Mesothelial cell of epicardium (in vitro differentiated cells): Measurements from ENCODE around the gene LRRC9. TPM values are rescaled to one million over a fixed set of nuclear protein-coding genes. Genes with fewer than 3 reads are reported as not detected.

Source experiments
- DNase-seq, 2 experiments: peaks; one replicate each; pipeline ENCODE4 v3.0.0; 2021; ENCODE audit warnings: low spot score in 2 of 2; ENCODE audit not compliant: unreplicated experiment in 2 of 2
- H3K27ac Mint-ChIP-seq: 2 replicates; pipeline ENCODE4 v1.8.0; 2021; ENCODE audit warnings: mixed read lengths
- H3K27me3 Mint-ChIP-seq: 2 replicates; pipeline ENCODE4 v1.8.0; 2021; ENCODE audit warnings: low read depth, mixed read lengths
- H3K36me3 Mint-ChIP-seq: 2 replicates; pipeline ENCODE4 v1.8.0; 2021; ENCODE audit warnings: mixed read lengths
- H3K4me1 Mint-ChIP-seq: 2 replicates; pipeline ENCODE4 v1.8.0; 2021; ENCODE audit warnings: mixed read lengths
- H3K4me3 Mint-ChIP-seq: 2 replicates; pipeline ENCODE4 v1.8.0; 2021; ENCODE audit warnings: mild to moderate bottlenecking, moderate library complexity, mixed read lengths
- H3K9me3 Mint-ChIP-seq: 2 replicates; pipeline ENCODE4 v1.8.0; 2021; ENCODE audit warnings: mixed read lengths
- CTCF ChIP-seq: fragments of 200-600 bp; sonication (generic); IDR thresholded peaks from one replicate; pipeline ENCODE4 v1.5.0; 2021; ENCODE audit warnings: antibody characterized with exemption; ENCODE audit not compliant: unreplicated experiment
- total RNA-seq: library from RNA; stranded (reverse); gene quantifications from 3 replicates; pipeline ENCODE4 v1.2.1, GENCODE V29; 2021

The LRRC9 gene
- total RNA-seq, 1 donor from 2014 or later = 0.45 TPM

- no peaks in the 10 kb centered on the region for H3K27me3 Mint-ChIP-seq
- peak in 1 of 2 experiments; percentile 45 for DNase-seq
- no peaks in the 10 kb centered on the region for H3K36me3 Mint-ChIP-seq
- peak overlapping the region; percentile 97 for H3K27ac Mint-ChIP-seq
- H3K9me3 Mint-ChIP-seq = no peaks in the 10 kb centered on the region
- H3K4me1 Mint-ChIP-seq = peaks cover 29% of the 10 kb centered on the region
- peak overlapping the region; percentile 83 for H3K4me3 Mint-ChIP-seq
- no peak for TF ChIP-seq CTCF
Measured at GRCh38 chr14:60090864-60091519, 171.0 kb downstream of the LRRC9 start.

GRCh38 chr14:60091550-60092525, 171.9 kb downstream of the LRRC9 start, which contains the start of gene PCNX4:
TSS of gene PCNX4 (plus strand) at chr14:60091923. CDS start at chr14:60107639, 15,716 bp downstream.
- H3K36me3 Mint-ChIP-seq = no peaks in the 10 kb centered on the region
- no peak for TF ChIP-seq CTCF
- DNase-seq = peak; percentile 86 to 89
- H3K4me3 Mint-ChIP-seq = peak within 1 kb of the TSS; percentile 83
- H3K4me1 Mint-ChIP-seq = peaks cover 29% of the 10 kb centered on the region
- H3K27me3 Mint-ChIP-seq = no peaks in the 10 kb centered on the region
- peak within 1 kb of the TSS; percentile 97 for H3K27ac Mint-ChIP-seq
- no peaks in the 10 kb centered on the region for H3K9me3 Mint-ChIP-seq

GRCh38 chr14:60092526-60092920, 172.6 kb downstream of the LRRC9 start:
- H3K4me1 Mint-ChIP-seq = peaks cover 29% of the 10 kb centered on the region
- DNase-seq = no peak
- H3K4me3 Mint-ChIP-seq = peak overlapping the region; percentile 83
- H3K27ac Mint-ChIP-seq = peak overlapping the region; percentile 97
- no peaks in the 10 kb centered on the region for H3K27me3 Mint-ChIP-seq
- no peaks in the 10 kb centered on the region for H3K9me3 Mint-ChIP-seq
- TF ChIP-seq CTCF = no peak
- H3K36me3 Mint-ChIP-seq = no peaks in the 10 kb centered on the region

GRCh38 chr14:60093080-60093479, 173.1 kb downstream of the LRRC9 start:
- TF ChIP-seq CTCF = no peak
- peak overlapping the region; percentile 97 for H3K27ac Mint-ChIP-seq
- no peak for DNase-seq
- peaks cover 5% of the 10 kb centered on the region for H3K36me3 Mint-ChIP-seq
- H3K9me3 Mint-ChIP-seq = no peaks in the 10 kb centered on the region
- H3K27me3 Mint-ChIP-seq = no peaks in the 10 kb centered on the region
- peak overlapping the region; percentile 83 for H3K4me3 Mint-ChIP-seq
- H3K4me1 Mint-ChIP-seq = peaks cover 29% of the 10 kb centered on the region

GRCh38 chr14:60093606-60094005, 173.7 kb downstream of the LRRC9 start:
- peaks cover 29% of the 10 kb centered on the region for H3K4me1 Mint-ChIP-seq
- DNase-seq = no peak
- H3K27me3 Mint-ChIP-seq = no peaks in the 10 kb centered on the region
- peaks cover 8% of the 10 kb centered on the region for H3K36me3 Mint-ChIP-seq
- TF ChIP-seq CTCF = no peak
- H3K4me3 Mint-ChIP-seq = peak overlapping the region; percentile 83
- no peaks in the 10 kb centered on the region for H3K9me3 Mint-ChIP-seq
- peak overlapping the region; percentile 97 for H3K27ac Mint-ChIP-seq
